NCI-H2171 treated with DMSO at 0.1 percent for 48 hours (cell line): ENCODE data around the gene CLIP4.
A peak's percentile ranks its signal among the peaks of the same experiment; 100 is the strongest.

Experiments
- DNase-seq: peaks from one replicate; lab custom pipeline; 2025; lab: John Stamatoyannopoulos, UW

CLIP4 gene

DNA sequence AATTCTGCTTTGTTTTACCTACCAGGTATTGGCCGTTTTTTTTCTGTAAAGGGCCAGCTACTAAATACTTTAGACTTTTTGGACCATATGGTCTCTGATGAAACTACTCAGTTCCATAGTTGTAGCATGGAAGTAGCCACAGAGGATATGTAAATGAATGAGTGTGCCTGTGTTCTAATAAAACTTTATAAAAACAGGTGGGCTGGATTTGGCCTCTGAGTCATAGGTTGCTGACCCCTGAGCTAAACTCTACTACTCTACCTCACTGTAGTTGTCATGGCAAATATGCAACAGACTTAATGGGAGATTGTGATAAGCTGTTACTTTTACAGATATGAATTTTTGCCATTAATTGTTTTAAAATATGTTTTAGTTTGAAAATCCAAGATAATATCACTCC, 19.7 kb downstream of the CLIP4 start:
- DNase-seq: no peak

DNA sequence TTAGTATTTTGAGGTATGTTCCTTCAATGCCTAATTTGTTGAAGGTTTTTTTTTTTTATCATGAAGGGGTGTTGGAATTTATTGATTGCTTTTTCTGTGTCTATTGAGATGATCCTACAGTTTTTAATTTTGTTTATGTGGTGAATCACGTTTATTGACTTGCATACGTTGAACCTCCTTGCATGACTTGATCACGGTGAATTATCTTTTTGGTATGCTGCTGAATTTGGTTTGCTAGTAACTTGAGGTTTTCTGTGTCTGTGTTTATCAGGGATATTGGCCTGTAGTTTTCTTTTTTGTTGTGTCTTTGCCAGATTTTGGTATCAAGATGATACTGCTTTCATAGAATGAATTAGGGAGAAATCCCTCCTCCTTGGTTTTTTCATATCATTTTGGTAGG, 23.9 kb downstream of the CLIP4 start:
- DNase-seq: no peak

DNA sequence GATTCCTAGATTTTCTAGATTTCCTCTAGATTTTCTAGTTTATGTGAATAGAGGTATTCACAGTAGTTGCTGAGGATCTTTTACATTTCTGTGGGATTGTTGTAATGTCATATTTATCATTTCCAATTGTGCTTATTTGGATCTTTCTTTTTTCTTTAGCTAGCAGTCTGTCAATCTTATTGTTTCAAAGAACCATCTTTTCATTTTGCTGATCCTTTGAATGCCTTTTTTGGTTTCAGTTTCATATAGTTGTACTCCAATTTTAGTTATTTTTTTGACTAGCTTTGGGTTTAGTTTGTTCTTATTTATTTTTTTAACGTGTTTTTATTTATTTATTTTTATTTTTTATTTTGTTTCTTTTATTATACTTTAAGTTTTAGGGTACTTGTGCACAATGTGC, 24.5 kb downstream of the CLIP4 start:
- no peak for DNase-seq

DNA sequence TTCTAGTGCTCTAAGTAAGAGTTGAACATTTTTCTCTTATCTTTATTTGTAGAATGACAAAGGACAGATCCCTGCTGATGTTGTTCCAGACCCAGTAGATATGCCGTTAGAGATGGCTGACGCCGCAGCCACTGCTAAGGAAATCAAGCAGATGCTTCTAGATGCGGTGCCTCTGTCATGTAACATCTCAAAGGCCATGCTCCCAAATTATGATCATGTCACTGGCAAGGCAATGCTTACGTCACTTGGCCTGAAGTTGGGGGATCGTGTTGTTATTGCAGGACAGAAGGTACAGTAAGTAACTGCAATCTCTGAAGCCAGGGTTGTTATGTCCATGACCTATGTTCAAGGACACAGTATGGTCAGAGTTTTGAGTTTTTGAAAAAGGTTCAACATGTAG, 28.4 kb downstream of the CLIP4 start:
- no peak for DNase-seq

DNA sequence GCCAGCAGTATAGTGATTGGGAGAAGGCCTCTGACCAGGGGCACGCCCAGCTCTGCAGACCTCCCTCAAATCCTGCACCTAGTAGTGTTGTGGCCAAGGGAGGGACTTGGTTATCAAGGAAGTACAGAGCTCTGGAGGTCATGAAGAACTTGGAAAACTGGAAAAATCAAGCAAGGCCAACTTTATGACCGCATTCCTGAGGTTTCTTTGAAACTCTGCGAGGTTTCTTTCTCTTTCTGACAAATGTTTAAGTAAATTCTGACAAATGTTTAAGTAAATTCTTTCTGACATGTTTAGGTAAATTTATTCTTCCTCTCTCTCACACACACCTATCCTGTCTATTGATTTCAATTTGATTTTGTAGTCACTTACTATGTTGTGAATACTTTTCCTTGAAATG, 31.0 kb downstream of the CLIP4 start:
- DNase-seq: no peak

DNA sequence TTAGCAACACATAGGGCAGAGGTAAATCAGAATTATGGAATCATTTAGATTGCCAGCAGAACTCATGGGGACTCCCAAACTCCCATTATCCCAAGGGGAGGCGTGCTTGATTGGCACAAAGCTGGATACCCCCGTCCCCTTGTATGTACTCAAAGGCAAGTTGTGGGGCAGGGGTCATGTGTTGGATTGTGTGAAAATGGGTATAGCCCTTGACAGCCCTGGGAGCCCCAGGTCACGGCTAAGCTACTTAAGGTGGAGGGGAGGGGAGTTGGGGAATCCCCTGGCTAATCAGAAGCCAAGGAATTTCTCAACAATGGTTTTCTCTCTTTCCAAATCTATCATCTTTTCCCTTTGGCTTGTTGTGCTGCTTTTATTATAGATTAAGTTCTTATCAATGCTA, 32.7 kb downstream of the CLIP4 start:
- DNase-seq: no peak

DNA sequence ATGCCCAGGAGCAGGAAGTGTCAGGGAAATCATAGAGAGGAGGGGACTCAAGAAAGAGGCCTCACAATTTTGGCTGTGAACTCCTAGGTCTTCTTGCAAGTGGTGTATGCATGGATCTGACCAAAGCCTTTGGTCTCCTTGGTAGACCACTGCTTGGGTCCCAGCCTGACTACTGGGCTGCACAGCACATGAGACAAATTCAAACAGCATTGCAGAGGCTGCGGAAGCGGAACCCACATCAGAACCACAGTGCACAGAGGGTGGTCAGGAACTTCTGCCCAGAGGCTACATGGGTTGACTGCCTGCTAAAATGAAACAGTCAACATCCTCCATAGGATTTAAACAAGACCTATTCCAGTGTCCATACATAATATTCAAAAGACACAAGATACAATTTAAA, 39.4 kb downstream of the CLIP4 start:
- no peak for DNase-seq

DNA sequence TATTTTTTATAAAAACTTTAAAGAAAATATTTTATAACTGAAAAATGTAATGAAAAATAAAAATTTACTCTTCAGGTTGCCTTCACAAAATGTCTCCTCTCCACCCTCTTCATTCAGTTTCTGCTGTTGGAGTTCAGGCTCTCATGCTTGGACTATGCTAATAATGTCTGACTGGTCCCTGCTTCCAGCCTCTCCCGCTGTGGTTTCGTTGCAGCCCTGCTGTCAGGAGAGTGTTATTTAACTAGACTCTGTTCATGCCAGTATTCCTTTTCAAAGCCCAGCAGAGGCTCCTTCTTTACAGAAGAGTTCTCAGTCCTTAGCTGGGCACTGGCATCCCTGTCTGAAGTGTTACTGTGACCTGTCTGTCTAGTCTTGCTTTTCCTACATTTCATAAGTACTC, 40.4 kb downstream of the CLIP4 start:
- DNase-seq: no peak

DNA sequence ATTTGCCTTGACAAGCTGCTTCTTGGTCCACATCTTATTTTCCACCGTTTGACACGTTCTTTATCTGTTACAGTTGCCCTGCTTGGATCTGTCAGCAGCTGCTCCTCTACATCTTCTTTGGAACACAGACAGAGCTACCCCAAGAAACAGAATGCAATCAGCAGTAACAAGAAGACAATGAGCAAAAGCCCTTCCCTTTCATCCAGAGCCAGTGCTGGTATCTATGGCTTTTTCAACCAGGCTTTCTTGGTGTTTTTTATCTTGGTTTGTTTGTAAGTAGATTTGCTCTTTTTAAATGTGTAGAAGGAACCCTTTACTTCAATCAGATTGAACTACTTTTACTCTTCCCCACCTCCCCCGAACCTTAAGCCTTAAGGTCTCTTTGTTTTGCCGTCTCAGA, 41.9 kb downstream of the CLIP4 start:
- no peak for DNase-seq

DNA sequence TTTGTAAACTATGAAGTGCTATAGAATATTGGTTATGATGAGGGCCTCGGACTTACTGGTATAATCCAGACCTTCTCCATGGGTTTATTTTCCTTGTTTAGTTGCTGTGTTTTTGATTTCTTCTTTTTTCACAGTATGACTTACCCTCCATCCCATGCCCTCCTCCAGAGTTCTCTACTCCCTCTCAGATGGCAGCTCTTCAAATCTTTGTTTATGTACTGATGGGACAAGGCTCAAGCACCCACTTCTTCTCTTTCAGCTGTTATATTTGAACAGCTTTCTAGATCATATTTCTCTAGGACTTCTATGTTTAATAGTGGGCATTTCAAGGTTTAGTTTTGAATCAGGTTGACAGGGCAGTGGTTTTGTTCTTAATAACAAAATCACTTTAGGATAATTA, 43.9 kb downstream of the CLIP4 start:
- DNase-seq: no peak

DNA sequence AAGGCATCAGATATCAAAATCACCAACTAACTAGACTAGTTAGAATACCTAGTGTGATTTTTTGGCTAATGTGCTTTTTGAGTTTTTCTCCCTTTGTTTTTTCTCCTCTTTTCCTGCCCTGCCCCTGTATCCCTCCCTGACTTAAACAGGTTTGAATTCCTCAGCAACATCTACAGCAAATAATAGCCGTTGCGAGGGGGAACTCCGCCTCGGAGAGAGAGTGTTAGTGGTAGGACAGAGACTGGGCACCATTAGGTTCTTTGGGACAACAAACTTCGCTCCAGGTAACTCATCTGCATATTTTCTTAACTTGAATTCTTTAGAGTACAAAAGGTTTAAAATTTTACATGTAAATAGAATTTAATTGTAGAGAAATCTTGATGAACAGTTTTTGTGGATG, 45.0 kb downstream of the CLIP4 start:
- DNase-seq: no peak

DNA sequence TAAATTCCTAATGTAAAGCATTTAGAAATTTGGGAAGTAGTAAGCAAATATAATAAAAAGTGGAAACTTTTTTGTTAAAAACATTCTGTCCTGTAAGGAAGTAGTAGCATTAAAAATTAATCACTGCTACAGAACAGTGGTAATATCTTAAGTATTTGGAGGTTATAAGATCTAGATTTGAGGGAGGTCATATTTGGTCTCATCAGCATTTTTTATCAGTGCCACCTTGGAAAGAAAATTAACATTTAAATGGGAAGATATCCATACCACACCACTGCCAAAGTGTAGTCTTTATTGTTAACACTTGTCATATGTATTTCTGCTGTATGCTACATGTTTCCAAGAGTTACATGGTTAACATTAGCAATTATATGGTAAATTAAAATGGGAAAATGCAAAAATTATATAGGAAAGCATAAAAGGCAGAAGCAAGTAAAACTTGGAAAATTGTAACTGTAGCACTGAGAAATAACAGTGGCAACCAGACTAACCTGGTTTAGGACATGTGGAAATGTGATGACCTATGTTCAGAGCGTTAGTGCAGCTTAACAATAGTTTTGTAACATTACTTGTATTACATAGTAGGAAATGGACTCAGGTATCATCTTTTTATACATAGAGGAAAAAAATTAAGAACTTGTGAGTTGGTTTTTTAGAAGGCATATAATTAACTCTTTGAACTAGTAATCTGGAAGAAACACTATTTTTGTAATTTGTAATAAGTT, 47.2 kb downstream of the CLIP4 start:
- no peak for DNase-seq

DNA sequence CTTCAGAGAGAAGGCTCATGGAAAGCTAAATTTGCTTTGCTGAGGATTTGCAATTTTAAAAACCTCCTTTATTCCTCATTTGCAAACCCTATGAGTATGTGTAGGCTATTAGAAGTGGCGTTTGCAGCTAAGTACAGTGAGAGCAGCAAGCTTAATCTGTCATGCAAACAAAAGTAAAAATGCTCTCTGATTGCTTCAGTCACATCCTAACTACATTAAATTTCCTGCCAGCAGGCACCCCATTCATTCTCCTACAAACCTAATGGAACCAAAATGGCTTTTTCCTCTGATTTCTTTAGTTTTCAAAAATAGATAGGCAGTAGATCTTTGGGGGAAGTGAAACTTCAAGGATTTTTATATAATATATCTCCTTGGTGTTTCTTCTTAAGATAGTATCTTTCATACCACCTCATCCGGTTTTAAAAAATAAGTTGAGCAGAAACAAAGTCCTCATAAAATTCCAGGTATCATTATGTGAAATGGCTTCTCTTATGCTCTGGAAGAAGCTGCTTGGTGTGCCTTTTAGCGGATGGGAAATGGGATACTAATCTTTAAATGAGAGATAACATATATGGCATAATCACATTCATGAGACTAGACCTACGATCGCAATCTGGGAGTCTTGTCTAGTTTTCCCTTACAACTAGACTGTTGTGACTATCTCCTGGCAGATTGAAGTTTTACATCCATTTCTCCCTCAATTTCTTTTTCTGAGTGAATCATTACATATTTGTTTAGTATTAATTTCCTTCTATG, 49.1 kb downstream of the CLIP4 start:
- no peak for DNase-seq

DNA sequence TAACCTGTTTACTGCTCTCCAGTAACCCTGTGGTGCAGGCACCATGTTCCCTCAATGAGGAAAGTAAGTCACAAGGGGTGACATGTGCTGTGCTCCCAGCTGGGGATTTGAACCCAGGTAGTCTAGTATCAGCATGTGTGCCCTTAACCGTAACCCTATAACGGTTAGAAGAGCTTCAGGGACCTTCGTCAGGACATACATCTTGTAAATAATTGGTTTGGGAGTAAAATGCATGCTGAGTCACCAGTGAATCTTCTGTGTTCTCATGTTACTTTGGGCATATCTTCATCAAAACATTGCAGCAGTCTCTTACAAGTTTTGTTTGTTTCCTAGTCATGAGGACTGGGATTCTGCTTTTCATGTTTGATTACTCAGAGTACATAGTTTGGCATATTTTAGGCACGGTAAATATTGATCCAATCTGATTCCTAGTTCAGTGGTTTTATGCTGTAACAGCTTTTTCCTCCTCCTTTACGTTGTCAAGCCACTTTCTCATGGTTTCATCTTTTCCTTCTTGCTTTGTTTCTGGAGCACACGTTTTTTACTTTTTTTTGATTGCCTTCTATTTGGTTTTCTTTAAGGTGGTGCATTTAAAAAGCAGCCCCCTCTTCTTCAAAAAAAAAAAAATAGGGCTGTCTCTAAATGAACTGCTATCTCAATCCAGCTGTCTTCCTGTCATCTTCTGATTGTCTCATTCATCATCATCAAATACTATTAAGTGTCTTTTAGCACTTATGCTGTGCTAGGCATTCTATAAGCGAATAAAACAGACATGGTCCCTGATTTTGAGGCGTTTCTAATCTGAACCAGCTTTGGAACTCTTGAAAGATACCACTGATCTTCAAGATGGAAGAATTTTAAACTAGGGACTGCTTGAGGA, 50.4 kb downstream of the CLIP4 start:
- DNase-seq: peak; percentile 71

DNA sequence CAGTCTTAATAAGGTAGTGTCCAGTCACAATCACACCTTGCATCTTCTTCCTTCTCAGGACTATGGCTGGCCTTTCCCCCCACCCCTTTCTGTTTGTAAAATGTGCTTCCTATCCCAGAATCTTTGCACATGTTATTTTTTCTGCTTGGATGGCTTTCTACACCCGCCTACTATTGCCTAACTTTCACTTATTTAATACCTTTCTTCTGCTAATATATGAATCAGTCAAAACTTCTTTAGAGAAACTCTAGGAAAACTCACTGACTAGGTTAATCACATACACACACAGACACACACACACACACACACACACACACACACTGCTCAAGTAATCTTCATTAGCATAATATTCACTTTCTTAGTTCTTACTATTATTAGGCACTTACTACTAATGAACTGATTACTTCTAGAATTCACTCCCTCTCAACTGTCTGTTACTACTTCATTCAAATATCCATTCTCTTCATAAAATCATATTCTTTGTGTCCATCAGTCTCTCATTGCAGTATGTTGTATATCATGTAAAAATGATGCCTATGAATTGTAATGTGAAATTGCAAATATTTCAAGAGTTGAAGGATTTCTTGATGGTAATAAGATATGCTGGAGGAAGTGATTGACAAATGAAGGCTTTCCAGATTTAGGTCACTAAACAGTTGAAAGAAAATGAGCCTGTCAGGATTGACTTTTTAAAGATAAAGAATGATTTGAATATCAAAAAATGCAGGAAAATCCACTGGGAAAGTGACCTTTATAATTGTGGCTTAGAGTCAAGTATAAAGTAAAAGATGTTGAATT, 51.2 kb downstream of the CLIP4 start:
- no peak for DNase-seq

DNA sequence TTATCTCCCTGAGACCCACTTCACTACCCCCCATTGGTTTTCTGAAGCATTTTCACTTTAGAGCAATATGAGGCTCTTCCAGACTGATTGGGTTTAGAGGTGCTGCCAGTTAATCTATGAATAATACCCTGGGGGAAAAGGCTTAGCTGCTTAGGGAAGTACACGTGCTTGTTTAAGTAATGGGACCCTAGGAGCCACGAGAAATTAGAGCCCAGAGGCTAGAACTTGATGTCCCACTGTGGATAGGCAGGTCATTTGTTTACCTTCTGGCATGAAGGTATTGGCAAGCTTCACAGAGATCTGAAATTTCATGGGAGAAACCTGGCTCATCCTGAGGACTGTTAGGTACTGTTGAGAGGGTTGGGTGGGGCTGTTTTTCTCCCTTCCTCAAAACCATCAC, 59.7 kb downstream of the CLIP4 start:
- peak; percentile 10 for DNase-seq

DNA sequence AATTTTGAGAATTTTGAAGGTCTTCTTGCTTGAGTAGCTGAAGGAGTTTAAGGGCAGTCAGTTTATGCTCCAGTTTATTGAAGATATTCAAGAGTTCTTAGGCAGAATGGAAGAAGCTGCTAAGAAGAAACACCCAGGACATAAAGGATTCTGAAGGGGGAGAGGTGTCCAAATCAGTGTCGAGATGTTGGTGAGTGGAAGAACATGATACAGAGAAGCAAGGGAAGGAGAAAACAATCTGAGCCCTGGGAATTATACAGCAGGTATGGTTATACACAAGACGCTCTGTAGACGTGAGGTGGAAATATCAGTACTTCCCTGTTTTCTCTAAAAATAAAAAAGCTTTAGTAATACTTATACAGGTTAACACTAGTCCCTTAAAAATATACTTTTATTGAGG, 60.1 kb downstream of the CLIP4 start:
- no peak for DNase-seq

DNA sequence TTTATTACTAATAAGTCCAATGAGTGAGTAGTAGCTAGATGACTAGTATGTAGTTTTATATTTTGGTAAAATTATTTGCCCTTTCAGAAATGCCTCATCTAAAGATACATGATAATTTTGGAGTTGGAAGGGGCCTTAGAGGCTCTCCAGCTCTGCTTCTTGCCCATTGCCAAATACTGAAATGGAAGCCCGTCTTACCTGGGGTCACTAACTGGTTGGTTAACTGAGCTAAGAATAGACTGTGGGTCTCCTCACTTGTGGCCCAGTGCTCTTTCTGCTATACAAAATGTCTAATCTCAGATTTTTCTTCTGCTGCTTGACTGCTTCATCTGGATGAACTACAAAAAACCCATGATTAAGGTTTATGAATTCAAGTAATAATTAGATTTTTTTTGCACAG, 67.1 kb downstream of the CLIP4 start:
- DNase-seq: no peak

DNA sequence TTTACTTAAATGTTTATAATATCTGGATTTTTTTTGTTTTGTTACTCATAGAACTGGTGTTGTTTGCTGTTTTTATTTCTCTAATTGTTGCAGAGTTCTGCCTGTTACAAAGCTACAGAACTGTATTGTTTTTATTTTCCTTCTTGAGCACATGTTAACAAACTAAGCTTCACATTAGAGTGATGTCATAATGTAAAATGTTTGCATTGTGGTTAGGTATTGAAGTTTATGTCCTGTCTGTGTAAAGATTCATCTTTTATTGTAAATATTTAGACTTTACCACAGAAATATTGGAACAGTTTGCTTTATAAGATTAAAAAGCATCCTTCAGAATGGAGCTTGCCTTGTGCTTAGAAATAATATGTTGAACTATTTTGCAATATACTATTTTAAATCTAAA, 67.7 kb downstream of the CLIP4 start:
- DNase-seq: no peak

DNA sequence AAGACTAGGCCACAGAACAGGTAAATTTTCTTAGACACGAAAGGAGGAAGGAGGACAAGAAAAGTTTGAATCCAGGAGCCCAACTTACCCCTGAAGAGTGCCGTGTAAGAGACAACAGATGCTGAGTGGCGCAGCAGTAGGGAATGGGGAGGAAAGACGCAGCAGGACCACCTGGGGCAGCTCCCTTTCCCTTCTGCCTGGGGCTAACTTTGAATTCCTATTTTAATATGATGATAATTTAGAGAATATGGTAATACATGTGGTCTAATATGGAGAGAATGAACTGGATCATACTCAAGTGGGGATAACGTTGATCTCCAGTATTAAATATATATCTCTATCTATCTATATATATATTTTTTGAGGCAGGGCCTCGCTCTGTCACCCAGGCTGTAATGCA, 69.3 kb downstream of the CLIP4 start:
- no peak for DNase-seq

DNA sequence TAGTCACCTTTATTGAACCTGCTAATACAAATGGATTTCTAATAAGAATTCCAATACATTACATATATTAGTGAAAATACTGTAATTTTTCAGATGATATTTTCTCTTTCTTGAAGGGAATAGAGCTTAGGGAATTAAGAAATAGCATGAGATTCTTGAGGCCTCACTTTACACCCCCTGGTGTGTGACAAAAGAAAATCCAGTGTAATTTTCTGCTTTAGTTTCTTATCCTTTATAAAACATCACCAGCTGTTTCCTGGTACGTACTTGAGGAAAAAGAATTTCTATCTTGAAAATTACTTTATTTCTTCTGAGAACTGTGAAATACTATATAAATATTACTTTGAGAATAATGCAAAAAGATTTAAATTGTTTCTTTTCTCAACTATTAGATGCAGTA, 71.6 kb downstream of the CLIP4 start:
- DNase-seq: no peak

DNA sequence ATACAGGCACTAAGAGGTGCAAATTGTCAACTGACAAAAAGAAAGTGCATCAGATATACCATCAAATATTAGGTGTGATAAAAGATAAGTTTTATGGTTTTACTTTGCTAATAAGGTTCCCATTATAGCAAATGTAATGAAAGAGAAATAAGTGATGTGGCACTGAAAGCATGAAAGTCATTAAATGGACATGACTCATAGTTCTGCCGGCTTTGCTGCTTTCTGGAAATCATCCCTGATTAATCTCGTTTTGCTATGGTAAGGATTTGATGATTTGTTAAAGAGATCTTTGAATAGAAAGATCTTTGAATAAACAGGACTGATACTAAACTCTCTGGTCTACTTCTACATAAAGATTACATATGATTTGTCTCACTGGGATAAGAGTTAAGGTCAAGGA, 72.7 kb downstream of the CLIP4 start:
- no peak for DNase-seq
